Liver (tissue), 3 donors: ENCODE results near the gene OR2AG2.

ENCODE experiments used
- CTCF ChIP-seq: fragments of 150-350 bp; IDR thresholded peaks from 2 replicates; pipeline ENCODE4 v1.5.1; 2017; ENCODE audit warnings: improper control_type of control experiment, low read depth, low read length; ENCODE audit not compliant: missing input control
- EGR1 ChIP-seq, 2 donors: IDR thresholded peaks; 2 replicates each; pipeline ENCODE4 v1.6.1; 2016 to 2018; ENCODE audit warnings: antibody characterized with exemption in 2 of 2, low read depth in 2 of 2
- MAX ChIP-seq: IDR thresholded peaks from 2 replicates; pipeline ENCODE4 v1.6.1; 2016; ENCODE audit warnings: antibody characterized with exemption
- REST ChIP-seq: IDR thresholded peaks from 2 replicates; pipeline ENCODE4 v1.6.1; 2016; ENCODE audit warnings: antibody characterized with exemption, mild to moderate bottlenecking
- SP1 ChIP-seq: IDR thresholded peaks from 2 replicates; pipeline ENCODE4 v1.6.1; 2018; ENCODE audit warnings: antibody characterized with exemption, mild to moderate bottlenecking
- TF ChIP-seq, protein P1 (sequence below): IDR thresholded peaks from 2 replicates; pipeline ENCODE4 v1.6.1; 2016; ENCODE audit warnings: antibody characterized with exemption
- donor health status: healthy.
- donor health status: healthy.

DNA sequence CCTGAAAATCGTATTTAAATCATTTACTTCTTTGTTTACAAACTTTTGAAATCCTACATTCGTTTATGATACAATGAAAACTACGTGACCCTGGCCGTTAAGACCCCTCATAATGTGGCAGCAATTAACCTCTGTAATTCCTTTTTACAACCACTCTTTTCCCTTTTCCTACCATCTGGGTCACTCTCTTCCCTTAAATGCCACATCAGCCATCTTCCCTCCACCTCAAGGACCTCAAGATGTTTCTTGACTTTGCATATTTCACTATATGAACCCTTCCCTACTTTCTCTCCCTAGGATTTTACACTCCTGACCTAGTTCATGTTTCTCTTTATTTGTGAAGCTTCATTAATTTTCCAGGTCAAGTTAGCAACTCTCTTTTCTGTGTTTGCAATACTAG lies 26.8 kb downstream of the OR2AG2 start:
- TF ChIP-seq, protein P1, sequence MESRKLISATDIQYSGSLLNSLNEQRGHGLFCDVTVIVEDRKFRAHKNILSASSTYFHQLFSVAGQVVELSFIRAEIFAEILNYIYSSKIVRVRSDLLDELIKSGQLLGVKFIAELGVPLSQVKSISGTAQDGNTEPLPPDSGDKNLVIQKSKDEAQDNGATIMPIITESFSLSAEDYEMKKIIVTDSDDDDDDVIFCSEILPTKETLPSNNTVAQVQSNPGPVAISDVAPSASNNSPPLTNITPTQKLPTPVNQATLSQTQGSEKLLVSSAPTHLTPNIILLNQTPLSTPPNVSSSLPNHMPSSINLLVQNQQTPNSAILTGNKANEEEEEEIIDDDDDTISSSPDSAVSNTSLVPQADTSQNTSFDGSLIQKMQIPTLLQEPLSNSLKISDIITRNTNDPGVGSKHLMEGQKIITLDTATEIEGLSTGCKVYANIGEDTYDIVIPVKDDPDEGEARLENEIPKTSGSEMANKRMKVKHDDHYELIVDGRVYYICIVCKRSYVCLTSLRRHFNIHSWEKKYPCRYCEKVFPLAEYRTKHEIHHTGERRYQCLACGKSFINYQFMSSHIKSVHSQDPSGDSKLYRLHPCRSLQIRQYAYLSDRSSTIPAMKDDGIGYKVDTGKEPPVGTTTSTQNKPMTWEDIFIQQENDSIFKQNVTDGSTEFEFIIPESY: no peak
- TF ChIP-seq REST (no peak), CTCF (no peak), SP1 (no peak), MAX (no peak), EGR1 (IDR thresholded peaks at IDR 0.05; ENCODE audit: low read depth in 2 of 2) (no peak)
